A673 (cell line): Measurements from ENCODE around the gene HTR2B. TPM values are rescaled to one million over a fixed set of nuclear protein-coding genes. Genes with fewer than 3 reads are reported as not detected.

Experiments
- BruUV-seq: library from RNA; stranded (reverse); fragments of 400-500 nt; replicated peaks from 2 replicates; lab custom pipeline; 2021; lab: Mats Ljungman, UMichigan
- CTCF ChIA-PET: fragments of 300-600 bp; sonication (Branson Sonifier 250); formaldehyde crosslinking; loops from one replicate; lab custom pipeline; 2022; ENCODE audit warnings: antibody characterized with exemption; lab: Charles Lee
- POLR2A ChIA-PET: fragments of 300-600 bp; sonication (Branson Sonifier 250); formaldehyde crosslinking; loops from one replicate; lab custom pipeline; 2022; ENCODE audit warnings: antibody characterized with exemption; ENCODE audit not compliant: low non-redundant PET; lab: Charles Lee
- DNase-seq: peaks from one replicate; pipeline ENCODE4 v3.0.0-alpha.2; 2015; ENCODE audit warnings: low spot score
- H3K27ac ChIP-seq: fragments of 200-600 bp; sonication (generic); 2 replicates; pipeline ENCODE4 v1.5.1; 2016; ENCODE audit warnings: mixed run types, low read depth, mild to moderate bottlenecking, mixed read lengths, antibody characterized with exemption, low read length; ENCODE audit not compliant: poor library complexity, severe bottlenecking
- H3K27me3 ChIP-seq: fragments of 200-600 bp; sonication (generic); replicated peaks from 2 replicates; pipeline ENCODE4 v1.6.1; 2017; ENCODE audit warnings: mixed run types, low read depth, mild to moderate bottlenecking, mixed read lengths, antibody characterized with exemption, low read length; ENCODE audit not compliant: insufficient read depth, poor library complexity
- H3K36me3 ChIP-seq: fragments of 200-600 bp; sonication (generic); 2 replicates; pipeline ENCODE4 v1.6.1; 2016; ENCODE audit warnings: mixed run types, mild to moderate bottlenecking, mixed read lengths, antibody characterized with exemption, low read length; ENCODE audit not compliant: insufficient read depth, poor library complexity, severe bottlenecking
- H3K4me1 ChIP-seq: fragments of 200-600 bp; sonication (generic); 2 replicates; pipeline ENCODE4 v1.6.1; 2017; ENCODE audit warnings: mixed run types, mild to moderate bottlenecking, mixed read lengths, antibody characterized with exemption, low read length; ENCODE audit not compliant: insufficient read depth, poor library complexity, severe bottlenecking
- H3K4me3 ChIP-seq: fragments of 200-600 bp; sonication (generic); 2 replicates; pipeline ENCODE4 v1.5.1; 2016; ENCODE audit warnings: low read depth, mixed run types, mild to moderate bottlenecking, mixed read lengths, low read length; ENCODE audit not compliant: poor library complexity, severe bottlenecking
- H3K9me3 ChIP-seq: fragments of 200-600 bp; sonication (generic); 2 replicates; pipeline ENCODE4 v1.6.1; 2016; ENCODE audit warnings: mixed run types, low read depth, mild to moderate bottlenecking, mixed read lengths, antibody characterized with exemption, low read length; ENCODE audit not compliant: poor library complexity, severe bottlenecking
- EZH2 ChIP-seq: fragments of 200-600 bp; sonication (generic); IDR thresholded peaks from 2 replicates; pipeline ENCODE4 v1.6.1; 2017; ENCODE audit warnings: borderline replicate concordance, low read depth, mild to moderate bottlenecking, mixed read lengths, antibody characterized with exemption, low read length; ENCODE audit not compliant: poor library complexity, severe bottlenecking
- intact Hi-C: fragments of 100-400 bp; cut with micrococcal nuclease; formaldehyde crosslinking; loops from one replicate; pipeline ENCODE4 v1.10.0; 2022; ENCODE audit not compliant: unreplicated experiment
- total RNA-seq: library from RNA; stranded (reverse); gene quantifications from 2 replicates; pipeline ENCODE4 v1.2.3, GENCODE V29; 2021
- TF ChIP-seq, protein P1 (sequence below): fragments of 300-800, 200-600 bp; sonication (generic); conservative IDR thresholded peaks from 2 replicates; pipeline ENCODE4 v1.5.1; 2017; ENCODE audit warnings: low read depth, mild to moderate bottlenecking, antibody characterized with exemption, low read length, moderate library complexity, mixed read lengths

The HTR2B gene
- total RNA-seq, 1 experiment from 2014 or later = not detected

DNA sequence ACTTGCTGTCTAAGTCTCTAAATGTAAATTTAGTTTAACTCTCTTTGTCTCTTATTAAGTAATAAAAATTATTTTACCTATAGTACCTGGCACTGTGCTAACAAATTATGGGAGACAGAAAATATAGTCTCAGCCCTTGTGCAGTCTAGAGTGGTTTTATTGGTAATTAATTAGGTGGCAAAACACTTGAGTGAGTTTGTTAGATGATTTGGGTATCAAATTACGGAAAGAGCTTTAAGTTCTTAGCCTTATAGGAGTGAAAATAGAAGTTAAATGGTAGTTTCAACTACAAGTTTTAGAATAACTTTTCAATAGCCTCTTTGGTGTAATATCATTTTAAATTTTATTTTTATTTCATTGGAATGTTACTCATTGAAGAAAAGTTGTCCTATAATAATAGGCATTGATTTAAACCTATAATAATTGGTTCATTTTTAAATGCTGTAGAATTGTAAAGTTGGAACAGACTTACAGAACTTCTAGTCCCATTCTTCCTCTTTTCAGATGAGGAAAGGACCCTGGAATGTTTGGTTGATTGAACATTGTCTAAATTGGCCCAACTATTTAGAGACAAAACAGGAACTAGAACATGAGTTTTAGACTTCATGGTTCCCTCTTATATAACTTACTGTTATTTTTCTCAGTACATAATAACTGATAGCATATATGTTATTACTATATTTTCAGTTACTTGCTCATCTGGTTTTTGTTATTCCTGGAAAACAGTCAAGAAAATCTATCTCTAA lies 10.2 kb upstream of the HTR2B start:
- intact Hi-C loops = no loop called here
- Histone ChIP-seq H3K27me3 (no peaks in the 10 kb centered on the region), H3K36me3 (no peaks in the 10 kb centered on the region), H3K4me3 (no peak overlapping the region), H3K27ac (no peak overlapping the region), H3K4me1 (peaks cover 14% of the 10 kb centered on the region), H3K9me3 (no peaks in the 10 kb centered on the region)
- no TSS peak for BruUV-seq
- DNase-seq = peak; percentile 27
- ChIA-PET CTCF (no interaction called here), POLR2A (no interaction called here)
- no peak for TF ChIP-seq EZH2
- TF ChIP-seq, protein P1, sequence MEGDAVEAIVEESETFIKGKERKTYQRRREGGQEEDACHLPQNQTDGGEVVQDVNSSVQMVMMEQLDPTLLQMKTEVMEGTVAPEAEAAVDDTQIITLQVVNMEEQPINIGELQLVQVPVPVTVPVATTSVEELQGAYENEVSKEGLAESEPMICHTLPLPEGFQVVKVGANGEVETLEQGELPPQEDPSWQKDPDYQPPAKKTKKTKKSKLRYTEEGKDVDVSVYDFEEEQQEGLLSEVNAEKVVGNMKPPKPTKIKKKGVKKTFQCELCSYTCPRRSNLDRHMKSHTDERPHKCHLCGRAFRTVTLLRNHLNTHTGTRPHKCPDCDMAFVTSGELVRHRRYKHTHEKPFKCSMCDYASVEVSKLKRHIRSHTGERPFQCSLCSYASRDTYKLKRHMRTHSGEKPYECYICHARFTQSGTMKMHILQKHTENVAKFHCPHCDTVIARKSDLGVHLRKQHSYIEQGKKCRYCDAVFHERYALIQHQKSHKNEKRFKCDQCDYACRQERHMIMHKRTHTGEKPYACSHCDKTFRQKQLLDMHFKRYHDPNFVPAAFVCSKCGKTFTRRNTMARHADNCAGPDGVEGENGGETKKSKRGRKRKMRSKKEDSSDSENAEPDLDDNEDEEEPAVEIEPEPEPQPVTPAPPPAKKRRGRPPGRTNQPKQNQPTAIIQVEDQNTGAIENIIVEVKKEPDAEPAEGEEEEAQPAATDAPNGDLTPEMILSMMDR = no peak

DNA sequence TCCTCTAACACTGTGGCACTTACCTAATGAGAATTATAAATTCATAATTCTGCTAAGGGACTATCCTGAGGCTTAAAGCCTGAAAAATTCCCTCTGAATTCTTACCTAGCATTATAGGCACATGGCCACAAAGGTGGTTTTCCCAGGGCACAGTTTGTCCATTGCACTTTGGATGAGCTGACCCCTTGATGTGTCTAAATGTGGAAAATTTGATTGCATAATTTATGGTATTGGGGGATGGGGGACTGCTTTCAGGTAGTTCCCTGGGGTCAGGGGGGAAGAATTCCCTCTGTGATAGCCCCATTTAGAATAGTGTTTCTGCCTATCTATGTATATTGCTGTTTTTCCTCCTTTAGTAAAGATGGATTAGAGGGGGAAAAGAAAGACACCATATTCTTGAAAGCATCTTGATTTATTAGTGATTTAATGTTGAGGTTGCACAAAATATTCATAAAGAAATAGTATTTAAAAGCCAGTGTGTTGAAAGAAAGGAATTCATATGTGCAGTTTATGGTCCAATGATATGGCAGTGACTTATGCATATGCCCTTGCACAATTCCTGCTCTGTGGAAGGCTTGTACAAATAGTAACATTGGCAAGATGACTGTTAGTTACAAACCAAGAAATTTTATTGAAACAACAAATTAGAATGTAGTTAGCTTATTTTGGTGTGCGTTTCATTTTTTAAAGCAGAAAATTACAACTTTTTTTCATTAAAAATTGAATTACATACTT lies 8.7 kb upstream of the HTR2B start:
- Histone ChIP-seq H3K4me1 (peaks cover 25% of the 10 kb centered on the region), H3K4me3 (no peak overlapping the region), H3K27ac (no peak overlapping the region), H3K27me3 (no peaks in the 10 kb centered on the region), H3K36me3 (no peaks in the 10 kb centered on the region), H3K9me3 (no peaks in the 10 kb centered on the region)
- no peak for DNase-seq
- TF ChIP-seq EZH2 = no peak
- TF ChIP-seq, protein P1 = no peak
- intact Hi-C loops = no loop called here
- ChIA-PET CTCF (no interaction called here), POLR2A (no interaction called here)
- BruUV-seq = no TSS peak

DNA sequence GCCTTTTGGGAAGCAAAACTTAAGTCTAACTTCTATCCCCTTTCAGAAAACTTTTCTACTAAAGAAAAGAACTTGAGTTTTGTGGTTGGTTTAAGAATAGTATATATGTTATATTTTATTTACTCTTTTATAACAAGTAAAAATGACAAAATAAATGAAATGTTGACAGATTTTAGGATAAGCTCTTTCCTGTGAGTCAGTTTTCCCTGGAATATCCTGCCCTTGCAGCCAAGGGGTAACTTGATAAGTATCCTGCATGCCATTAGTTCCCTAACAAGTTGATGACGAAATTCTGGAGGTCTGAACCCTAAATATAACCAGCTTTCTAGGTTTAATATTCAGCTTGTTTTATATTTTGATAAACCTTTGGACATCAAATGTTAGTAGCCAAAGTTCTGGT lies 7.3 kb upstream of the HTR2B start:
- POLR2A ChIA-PET = no interaction called here
- intact Hi-C loops = no loop called here
- peaks cover 37% of the 10 kb centered on the region for H3K4me1 ChIP-seq
- no peaks in the 10 kb centered on the region for H3K9me3 ChIP-seq
- DNase-seq = no peak
- TF ChIP-seq EZH2 = no peak
- CTCF ChIA-PET = no interaction called here
- no peaks in the 10 kb centered on the region for H3K36me3 ChIP-seq
- no peak overlapping the region for H3K4me3 ChIP-seq
- BruUV-seq = no TSS peak
- H3K27me3 ChIP-seq = no peaks in the 10 kb centered on the region
- no peak overlapping the region for H3K27ac ChIP-seq
